HEK293 (cell line): Measurements from ENCODE around the gene RGS19.
A peak's percentile ranks its signal among the peaks of the same experiment; 100 is the strongest.

ENCODE experiments used
- CTCF ChIA-PET: fragments of 350-600 bp; formaldehyde crosslinking; extraction: SDS; loops from one replicate; lab custom pipeline; 2021; ENCODE audit warnings: antibody characterized with exemption; lab: Yijun Ruan, JAX
- POLR2A ChIA-PET: fragments of 300-600 bp; formaldehyde crosslinking; extraction: SDS; loops from one replicate; lab custom pipeline; 2020; ENCODE audit warnings: antibody characterized with exemption, inconsistent platforms; lab: Yijun Ruan, JAX
- H3K27ac ChIP-seq: fragments of 200-500 bp; sonication (Bioruptor generic); 2 replicates; pipeline ENCODE4 v1.5.1; 2014; ENCODE audit warnings: low read depth, low read length, control low read depth, inconsistent platforms; ENCODE audit errors: extremely low read depth
- H3K36me3 ChIP-seq, 2 experiments: fragments of 200-500 bp in 1 of 2; sonication (Bioruptor generic) in 1 of 2; 1 replicate in 1 of 2; 2 replicates in 1 of 2; pipeline ENCODE4 v1.5.1; 2014 to 2017; ENCODE audit warnings: inconsistent platforms in 2 of 2, low read length in 2 of 2; ENCODE audit not compliant: control insufficient read depth in 2 of 2, insufficient read depth in 1 of 2
- H3K4me1 ChIP-seq: fragments of 200-500 bp; sonication (Bioruptor generic); 2 replicates; pipeline ENCODE4 v1.5.1; 2014; ENCODE audit warnings: mild to moderate bottlenecking, low read length, inconsistent platforms; ENCODE audit not compliant: control insufficient read depth, insufficient read depth
- H3K4me3 ChIP-seq: 2 replicates; pipeline ENCODE4 v1.5.1; 2011; ENCODE audit warnings: low read depth, mild to moderate bottlenecking, control low read depth, low read length, moderate library complexity
- H3K9me3 ChIP-seq: fragments of 200-500 bp; sonication (Bioruptor generic); 2 replicates; pipeline ENCODE4 v1.5.1; 2014; ENCODE audit warnings: low read depth, low read length, inconsistent platforms; ENCODE audit not compliant: control insufficient read depth, insufficient read depth
- BCL11B ChIP-seq: fragments of 450-650 bp; formaldehyde crosslinking; IDR thresholded peaks from 2 replicates; pipeline ENCODE4 v1.5.1; 2016; ENCODE audit warnings: low read depth, missing biosample characterization, missing genetic modification characterization
- GLIS2 ChIP-seq: fragments of 450-650 bp; formaldehyde crosslinking; IDR thresholded peaks from 2 replicates; pipeline ENCODE4 v1.5.1; 2016; ENCODE audit warnings: missing biosample characterization, missing genetic modification characterization
- KLF1 ChIP-seq: fragments of 450-650 bp; formaldehyde crosslinking; IDR thresholded peaks from 2 replicates; pipeline ENCODE4 v1.5.1; 2016; ENCODE audit warnings: missing biosample characterization, missing genetic modification characterization
- SP2 ChIP-seq: fragments of 450-650 bp; formaldehyde crosslinking; IDR thresholded peaks from 2 replicates; pipeline ENCODE4 v1.5.1; 2016; ENCODE audit warnings: missing biosample characterization, missing genetic modification characterization
- SP3 ChIP-seq: fragments of 450-650 bp; formaldehyde crosslinking; IDR thresholded peaks from 2 replicates; pipeline ENCODE4 v1.5.1; 2016; ENCODE audit warnings: missing biosample characterization, missing genetic modification characterization
- ZEB2 ChIP-seq: fragments of 450-650 bp; formaldehyde crosslinking; IDR thresholded peaks from 2 replicates; pipeline ENCODE4 v1.5.1; 2016; ENCODE audit warnings: missing biosample characterization, missing genetic modification characterization
- ZNF10 ChIP-seq: fragments of 450-650 bp; formaldehyde crosslinking; IDR thresholded peaks from 2 replicates; pipeline ENCODE4 v1.5.1; 2017; ENCODE audit warnings: missing biosample characterization, missing genetic modification characterization
- ZNF202 ChIP-seq: fragments of 450-650 bp; formaldehyde crosslinking; IDR thresholded peaks from 2 replicates; pipeline ENCODE4 v1.5.1; 2016; ENCODE audit warnings: missing biosample characterization, missing genetic modification characterization, borderline replicate concordance
- ZNF404 ChIP-seq: fragments of 450-650 bp; formaldehyde crosslinking; IDR thresholded peaks from 2 replicates; pipeline ENCODE4 v1.5.1; 2017; ENCODE audit warnings: missing biosample characterization, missing genetic modification characterization
- ZNF629 ChIP-seq: fragments of 450-650 bp; formaldehyde crosslinking; IDR thresholded peaks from 2 replicates; pipeline ENCODE4 v1.5.1; 2017; ENCODE audit warnings: missing biosample characterization, missing genetic modification characterization
- ZNF677 ChIP-seq: fragments of 450-650 bp; IDR thresholded peaks from 2 replicates; pipeline ENCODE4 v1.5.0; 2018; ENCODE audit warnings: missing biosample characterization, mild to moderate bottlenecking, missing genetic modification characterization, moderate library complexity
- ZXDB ChIP-seq: fragments of 450-650 bp; formaldehyde crosslinking; IDR thresholded peaks from 2 replicates; pipeline ENCODE4 v1.5.1; 2016; ENCODE audit warnings: missing biosample characterization, missing genetic modification characterization
- TF ChIP-seq, protein P1 (sequence below): fragments of 450-650 bp; formaldehyde crosslinking; IDR thresholded peaks from 2 replicates; pipeline ENCODE4 v1.5.1; 2016; ENCODE audit warnings: missing biosample characterization, missing genetic modification characterization
- TF ChIP-seq, protein P2 (sequence below): fragments of 450-650 bp; formaldehyde crosslinking; IDR thresholded peaks from 2 replicates; pipeline ENCODE4 v1.5.1; 2016; ENCODE audit warnings: missing biosample characterization, missing genetic modification characterization
- TF ChIP-seq, protein P3 (sequence below): fragments of 450-650 bp; formaldehyde crosslinking; IDR thresholded peaks from 2 replicates; pipeline ENCODE4 v1.5.1; 2016; ENCODE audit warnings: missing biosample characterization, missing genetic modification characterization
- TF ChIP-seq, protein P4 (sequence below): fragments of 450-650 bp; formaldehyde crosslinking; IDR thresholded peaks from 2 replicates; pipeline ENCODE4 v1.5.1; 2016; ENCODE audit warnings: missing biosample characterization, missing genetic modification characterization

Gene RGS19

DNA sequence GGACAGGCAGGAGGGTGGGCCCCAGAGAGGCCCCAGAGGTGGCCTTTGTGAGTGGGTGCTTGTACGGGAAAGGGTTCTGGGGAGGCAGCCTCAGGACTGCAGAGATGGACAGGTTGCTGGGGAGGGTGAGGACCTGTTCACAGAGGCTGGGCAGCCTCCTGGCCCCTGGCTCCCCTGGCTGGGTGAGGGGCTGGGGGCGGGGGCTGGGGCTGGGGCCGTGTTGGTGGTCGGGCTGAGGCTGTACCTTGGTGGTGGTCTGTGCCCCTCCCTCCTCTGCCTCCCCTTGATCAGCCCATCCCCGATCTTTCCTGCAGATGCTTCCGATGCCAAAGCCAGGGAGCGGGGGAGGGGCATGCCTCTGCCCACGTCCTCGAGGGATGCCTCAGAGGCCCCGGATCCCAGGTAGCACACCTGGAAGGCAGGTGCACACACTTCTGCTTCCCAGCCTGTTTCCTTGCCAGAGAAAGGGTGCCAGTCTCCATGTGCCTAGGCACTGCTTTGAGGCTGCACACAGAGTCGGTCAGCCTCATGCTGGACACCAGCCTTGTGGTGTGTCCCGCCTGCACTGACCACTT lies 11.5 kb downstream of the RGS19 start:
- H3K27ac ChIP-seq, result no peak overlapping the region
- TF ChIP-seq ZNF677 (tag by site-specific recombination) (no peak), ZEB2 (peak; percentile 20; the same call in 1 of the 2 replicates), ZNF404 (tag by site-specific recombination) (no peak)
- TF ChIP-seq, protein P1, sequence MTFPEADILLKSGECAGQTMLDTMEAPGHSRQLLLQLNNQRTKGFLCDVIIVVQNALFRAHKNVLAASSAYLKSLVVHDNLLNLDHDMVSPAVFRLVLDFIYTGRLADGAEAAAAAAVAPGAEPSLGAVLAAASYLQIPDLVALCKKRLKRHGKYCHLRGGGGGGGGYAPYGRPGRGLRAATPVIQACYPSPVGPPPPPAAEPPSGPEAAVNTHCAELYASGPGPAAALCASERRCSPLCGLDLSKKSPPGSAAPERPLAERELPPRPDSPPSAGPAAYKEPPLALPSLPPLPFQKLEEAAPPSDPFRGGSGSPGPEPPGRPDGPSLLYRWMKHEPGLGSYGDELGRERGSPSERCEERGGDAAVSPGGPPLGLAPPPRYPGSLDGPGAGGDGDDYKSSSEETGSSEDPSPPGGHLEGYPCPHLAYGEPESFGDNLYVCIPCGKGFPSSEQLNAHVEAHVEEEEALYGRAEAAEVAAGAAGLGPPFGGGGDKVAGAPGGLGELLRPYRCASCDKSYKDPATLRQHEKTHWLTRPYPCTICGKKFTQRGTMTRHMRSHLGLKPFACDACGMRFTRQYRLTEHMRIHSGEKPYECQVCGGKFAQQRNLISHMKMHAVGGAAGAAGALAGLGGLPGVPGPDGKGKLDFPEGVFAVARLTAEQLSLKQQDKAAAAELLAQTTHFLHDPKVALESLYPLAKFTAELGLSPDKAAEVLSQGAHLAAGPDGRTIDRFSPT (tag by site-specific recombination), result peak; percentile 13; the same call in 1 of the 2 replicates
- H3K4me1 ChIP-seq, result no peaks in the 10 kb centered on the region
- no peak overlapping the region for H3K4me3 ChIP-seq
- ChIA-PET POLR2A (interaction anchor here (1.2 kb wide), 1 partner anchor 29 kb away, joined by 3 read pairs; no protein-coding TSS in a partner anchor), CTCF (no interaction called here)
- H3K9me3 ChIP-seq, result no peaks in the 10 kb centered on the region
- peaks cover 0 to 13% of the 10 kb centered on the region in 2 experiments; a peak in 1 of 3 replicates for H3K36me3 ChIP-seq

DNA sequence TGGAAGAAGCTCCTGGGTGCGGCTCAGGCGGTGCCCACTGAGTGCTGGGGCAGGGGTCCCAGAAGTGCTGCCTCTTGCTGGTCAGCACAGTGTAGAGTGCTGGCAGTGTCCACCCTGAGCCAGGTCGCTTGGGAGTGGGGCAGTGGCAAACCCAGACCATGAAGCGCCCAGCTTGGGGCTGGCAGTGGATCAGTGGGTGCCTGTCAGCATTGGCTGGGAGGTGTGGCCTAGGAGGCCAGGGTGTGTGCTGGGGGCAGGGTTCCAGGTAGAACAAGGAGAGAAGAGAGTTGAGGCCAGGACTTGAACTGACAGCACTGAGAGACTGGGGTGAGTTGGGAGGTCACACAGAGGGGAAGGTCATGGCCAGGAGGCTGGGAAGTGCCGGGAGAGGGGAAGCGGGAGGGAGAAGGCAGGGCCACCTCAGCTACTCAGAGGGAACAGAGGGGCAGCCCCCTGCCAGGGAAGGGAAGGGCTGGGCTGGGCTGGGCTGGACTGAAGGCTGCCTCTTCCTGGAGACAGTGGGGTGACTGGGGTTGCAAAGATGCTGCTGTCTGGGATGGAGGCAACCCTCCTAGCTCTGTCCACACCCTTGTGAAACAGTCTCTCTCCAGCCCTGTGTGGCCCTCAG lies 12.2 kb downstream of the RGS19 start:
- Histone ChIP-seq H3K4me3 (no peak overlapping the region), H3K27ac (0 out of 2 replicates have a peak overlapping the region, but pooled peaks have one; percentile 11), H3K9me3 (no peaks in the 10 kb centered on the region), H3K4me1 (no peaks in the 10 kb centered on the region), H3K36me3 (peaks cover 0 to 8% of the 10 kb centered on the region in 2 experiments; a peak in 1 of 3 replicates)
- TF ChIP-seq ZNF202 (tag by site-specific recombination) (no peak), GLIS2 (tag by site-specific recombination) (peak; percentile 70), BCL11B (tag by site-specific recombination) (0 out of 2 replicates have a peak, but pooled peaks have one; percentile 11), ZNF629 (tag by site-specific recombination) (no peak)
- TF ChIP-seq, protein P2, sequence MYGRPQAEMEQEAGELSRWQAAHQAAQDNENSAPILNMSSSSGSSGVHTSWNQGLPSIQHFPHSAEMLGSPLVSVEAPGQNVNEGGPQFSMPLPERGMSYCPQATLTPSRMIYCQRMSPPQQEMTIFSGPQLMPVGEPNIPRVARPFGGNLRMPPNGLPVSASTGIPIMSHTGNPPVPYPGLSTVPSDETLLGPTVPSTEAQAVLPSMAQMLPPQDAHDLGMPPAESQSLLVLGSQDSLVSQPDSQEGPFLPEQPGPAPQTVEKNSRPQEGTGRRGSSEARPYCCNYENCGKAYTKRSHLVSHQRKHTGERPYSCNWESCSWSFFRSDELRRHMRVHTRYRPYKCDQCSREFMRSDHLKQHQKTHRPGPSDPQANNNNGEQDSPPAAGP, result peak; percentile 43
- TF ChIP-seq, protein P1 (tag by site-specific recombination), result 0 out of 2 replicates have a peak, but pooled peaks have one; percentile 14
- ChIA-PET POLR2A (no interaction called here), CTCF (interaction anchor here (1.1 kb wide), 2 partner anchors 12 to 17 kb away, joined by 3 read pairs; partner anchors contain the start of genes LKAAEAR1 and RGS19)

DNA sequence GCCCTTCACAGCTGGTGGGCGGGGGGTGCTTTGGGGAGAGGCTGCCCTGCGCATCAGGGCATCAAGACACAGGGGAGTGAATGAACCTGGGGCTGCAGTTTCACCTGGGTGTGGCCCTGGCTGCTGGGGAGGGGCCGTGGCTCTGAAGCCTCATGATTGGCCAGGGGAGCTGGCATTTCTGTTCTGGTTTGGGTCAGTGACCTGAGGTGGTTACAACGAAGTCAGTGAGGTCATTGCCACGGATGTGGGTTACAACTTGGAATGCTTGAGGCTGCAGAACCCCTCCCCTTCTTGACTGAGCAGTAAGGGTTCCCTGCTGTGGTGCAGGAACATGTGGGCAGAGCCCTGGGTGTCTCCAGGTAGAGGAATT lies 13.4 kb downstream of the RGS19 start:
- ChIA-PET POLR2A (interaction anchor here (0.9 kb wide), 2 partner anchors 9 to 528 kb away, joined by 3 to 4 read pairs; no protein-coding TSS in a partner anchor), CTCF (interaction anchor here (1.0 kb wide), 1 partner anchor 27 kb away, joined by 3 read pairs; no protein-coding TSS in a partner anchor)
- H3K4me1 ChIP-seq, result no peaks in the 10 kb centered on the region
- no peak overlapping the region for H3K27ac ChIP-seq
- H3K9me3 ChIP-seq, result no peaks in the 10 kb centered on the region
- no peak overlapping the region for H3K4me3 ChIP-seq
- H3K36me3 ChIP-seq, result peaks cover 0 to 3% of the 10 kb centered on the region in 2 experiments; a peak in 1 of 3 replicates
- TF ChIP-seq SP2 (tag by site-specific recombination), result peak; percentile 31
- 0 out of 2 replicates have a peak, but pooled peaks have one; percentile 24 for TF ChIP-seq ZNF629 (tag by site-specific recombination)
- TF ChIP-seq, protein P3, sequence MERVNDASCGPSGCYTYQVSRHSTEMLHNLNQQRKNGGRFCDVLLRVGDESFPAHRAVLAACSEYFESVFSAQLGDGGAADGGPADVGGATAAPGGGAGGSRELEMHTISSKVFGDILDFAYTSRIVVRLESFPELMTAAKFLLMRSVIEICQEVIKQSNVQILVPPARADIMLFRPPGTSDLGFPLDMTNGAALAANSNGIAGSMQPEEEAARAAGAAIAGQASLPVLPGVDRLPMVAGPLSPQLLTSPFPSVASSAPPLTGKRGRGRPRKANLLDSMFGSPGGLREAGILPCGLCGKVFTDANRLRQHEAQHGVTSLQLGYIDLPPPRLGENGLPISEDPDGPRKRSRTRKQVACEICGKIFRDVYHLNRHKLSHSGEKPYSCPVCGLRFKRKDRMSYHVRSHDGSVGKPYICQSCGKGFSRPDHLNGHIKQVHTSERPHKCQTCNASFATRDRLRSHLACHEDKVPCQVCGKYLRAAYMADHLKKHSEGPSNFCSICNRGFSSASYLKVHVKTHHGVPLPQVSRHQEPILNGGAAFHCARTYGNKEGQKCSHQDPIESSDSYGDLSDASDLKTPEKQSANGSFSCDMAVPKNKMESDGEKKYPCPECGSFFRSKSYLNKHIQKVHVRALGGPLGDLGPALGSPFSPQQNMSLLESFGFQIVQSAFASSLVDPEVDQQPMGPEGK, result no peak
- TF ChIP-seq, protein P4, sequence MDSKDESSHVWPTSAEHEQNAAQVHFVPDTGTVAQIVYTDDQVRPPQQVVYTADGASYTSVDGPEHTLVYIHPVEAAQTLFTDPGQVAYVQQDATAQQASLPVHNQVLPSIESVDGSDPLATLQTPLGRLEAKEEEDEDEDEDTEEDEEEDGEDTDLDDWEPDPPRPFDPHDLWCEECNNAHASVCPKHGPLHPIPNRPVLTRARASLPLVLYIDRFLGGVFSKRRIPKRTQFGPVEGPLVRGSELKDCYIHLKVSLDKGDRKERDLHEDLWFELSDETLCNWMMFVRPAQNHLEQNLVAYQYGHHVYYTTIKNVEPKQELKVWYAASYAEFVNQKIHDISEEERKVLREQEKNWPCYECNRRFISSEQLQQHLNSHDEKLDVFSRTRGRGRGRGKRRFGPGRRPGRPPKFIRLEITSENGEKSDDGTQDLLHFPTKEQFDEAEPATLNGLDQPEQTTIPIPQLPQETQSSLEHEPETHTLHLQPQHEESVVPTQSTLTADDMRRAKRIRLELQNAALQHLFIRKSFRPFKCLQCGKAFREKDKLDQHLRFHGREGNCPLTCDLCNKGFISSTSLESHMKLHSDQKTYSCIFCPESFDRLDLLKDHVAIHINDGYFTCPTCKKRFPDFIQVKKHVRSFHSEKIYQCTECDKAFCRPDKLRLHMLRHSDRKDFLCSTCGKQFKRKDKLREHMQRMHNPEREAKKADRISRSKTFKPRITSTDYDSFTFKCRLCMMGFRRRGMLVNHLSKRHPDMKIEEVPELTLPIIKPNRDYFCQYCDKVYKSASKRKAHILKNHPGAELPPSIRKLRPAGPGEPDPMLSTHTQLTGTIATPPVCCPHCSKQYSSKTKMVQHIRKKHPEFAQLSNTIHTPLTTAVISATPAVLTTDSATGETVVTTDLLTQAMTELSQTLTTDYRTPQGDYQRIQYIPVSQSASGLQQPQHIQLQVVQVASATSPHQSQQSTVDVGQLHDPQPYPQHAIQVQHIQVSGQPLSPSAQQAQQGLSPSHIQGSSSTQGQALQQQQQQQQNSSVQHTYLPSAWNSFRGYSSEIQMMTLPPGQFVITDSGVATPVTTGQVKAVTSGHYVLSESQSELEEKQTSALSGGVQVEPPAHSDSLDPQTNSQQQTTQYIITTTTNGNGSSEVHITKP (tag by site-specific recombination), result 0 out of 2 replicates have a peak, but pooled peaks have one; percentile 8
- no peak for TF ChIP-seq ZXDB (tag by site-specific recombination)
- TF ChIP-seq SP3, result peak; percentile 28; the same call in 1 of the 2 replicates
- no peak for TF ChIP-seq ZNF10 (tag by site-specific recombination)
- TF ChIP-seq KLF1 (tag by site-specific recombination), result peak; percentile 65
